Ishikawa (cell line): ENCODE results near the gene ZBTB49.

Experiments used
- CEBPB ChIP-seq: IDR thresholded peaks from 2 replicates; pipeline ENCODE4 v1.6.1; 2012
- CREB1 ChIP-seq: IDR thresholded peaks from 2 replicates; pipeline ENCODE4 v1.6.1; 2012; ENCODE audit warnings: low read depth
- EGR1 ChIP-seq: IDR thresholded peaks from 2 replicates; pipeline ENCODE4 v1.6.1; 2012
- EP300 ChIP-seq: IDR thresholded peaks from 2 replicates; pipeline ENCODE4 v1.6.1; 2012; ENCODE audit warnings: borderline replicate concordance
- FOXM1 ChIP-seq: IDR thresholded peaks from 2 replicates; pipeline ENCODE4 v1.6.1; 2012; ENCODE audit warnings: low read depth, borderline replicate concordance
- MAX ChIP-seq: IDR thresholded peaks from 2 replicates; pipeline ENCODE4 v1.6.1; 2012
- NFIC ChIP-seq: IDR thresholded peaks from 2 replicates; pipeline ENCODE4 v1.6.1; 2012
- RAD21 ChIP-seq: IDR thresholded peaks from 2 replicates; pipeline ENCODE4 v1.6.1; 2012; ENCODE audit warnings: low read depth
- REST ChIP-seq: IDR thresholded peaks from 2 replicates; pipeline ENCODE4 v1.6.1; 2012; ENCODE audit warnings: low read depth, mild to moderate bottlenecking
- TAF1 ChIP-seq: IDR thresholded peaks from 2 replicates; pipeline ENCODE4 v1.6.1; 2012; ENCODE audit warnings: low read depth, mild to moderate bottlenecking
- TCF12 ChIP-seq: IDR thresholded peaks from 2 replicates; pipeline ENCODE4 v1.6.1; 2012; ENCODE audit warnings: low read depth
- TEAD4 ChIP-seq: IDR thresholded peaks from 2 replicates; pipeline ENCODE4 v1.6.1; 2012
- USF1 ChIP-seq: IDR thresholded peaks from 2 replicates; pipeline ENCODE4 v1.6.1; 2012
- YY1 ChIP-seq: IDR thresholded peaks from 2 replicates; pipeline ENCODE4 v1.6.1; 2012; ENCODE audit warnings: low read depth
- ZBTB7A ChIP-seq: IDR thresholded peaks from 2 replicates; pipeline ENCODE4 v1.6.1; 2012; ENCODE audit warnings: low read depth

The ZBTB49 gene

GRCh38 chr4:4317496-4318232, 27.6 kb downstream of the ZBTB49 start:
- TF ChIP-seq NFIC: no peak
- TF ChIP-seq TEAD4: no peak
- TF ChIP-seq EGR1: no peak
- no peak for TF ChIP-seq MAX
- no peak for TF ChIP-seq YY1
- TF ChIP-seq REST: no peak
- no peak for TF ChIP-seq TAF1
- TF ChIP-seq CEBPB: no peak
- no peak for TF ChIP-seq TCF12
- no peak for TF ChIP-seq USF1
- no peak for TF ChIP-seq ZBTB7A
- TF ChIP-seq CREB1: no peak
- no peak for TF ChIP-seq EP300
- TF ChIP-seq FOXM1: no peak
- TF ChIP-seq RAD21: no peak

- TF ChIP-seq EGR1 (no peak), TAF1 (no peak), RAD21 (no peak), NFIC (no peak), ZBTB7A (no peak), FOXM1 (no peak), YY1 (no peak), EP300 (no peak), REST (no peak), USF1 (no peak), TEAD4 (no peak), CREB1 (no peak), CEBPB (no peak), MAX (no peak), TCF12 (no peak)
Observed at GRCh38 chr4:4320528-4320927, 30.5 kb downstream of the ZBTB49 start.

- no peak for TF ChIP-seq TCF12
- TF ChIP-seq NFIC: no peak
- TF ChIP-seq USF1: no peak
- no peak for TF ChIP-seq EGR1
Observed at GRCh38 chr4:4320951-4321714, 31.1 kb downstream of the ZBTB49 start.

GRCh38 chr4:4321951-4322688, 32.1 kb downstream of the ZBTB49 start:
- TF ChIP-seq RAD21: no peak
- TF ChIP-seq FOXM1: no peak
- TF ChIP-seq TCF12: no peak
- no peak for TF ChIP-seq TAF1
- TF ChIP-seq YY1: no peak
- no peak for TF ChIP-seq REST
- TF ChIP-seq MAX: no peak
- no peak for TF ChIP-seq CREB1
- TF ChIP-seq USF1: no peak
- no peak for TF ChIP-seq NFIC
- no peak for TF ChIP-seq EP300
- TF ChIP-seq ZBTB7A: no peak
- TF ChIP-seq CEBPB: no peak
